Measurements from ENCODE around the gene NKAIN2.
"Not testable (repeated sequence)": the region's sequence is repeated elsewhere in the genome, so short reads cannot be mapped to it uniquely, and the experiment has no call there.

The NKAIN2 gene

GRCh38 chr6:124223611-124224345, 420.1 kb downstream of the NKAIN2 start:
- TF ChIP-seq CTCF (IDR thresholded peaks at IDR 0.05) (no peak), ZFX (IDR thresholded peaks at IDR 0.05; ENCODE audit: borderline replicate concordance) (no peak)
- H3K27ac ChIP-seq = no peak overlapping the region

GRCh38 chr6:124226396-124226795, 422.7 kb downstream of the NKAIN2 start:
- no peak overlapping the region for H3K27ac ChIP-seq

GRCh38 chr6:124233221-124233620, 429.6 kb downstream of the NKAIN2 start:
- H3K27ac ChIP-seq = no peak overlapping the region
- TF ChIP-seq ZFX (IDR thresholded peaks at IDR 0.05; ENCODE audit: borderline replicate concordance) (no peak), CTCF (IDR thresholded peaks at IDR 0.05) (no peak)

More at GRCh38 chr6:124226396-124226795, 422.7 kb downstream of the NKAIN2 start:
- no peak for TF ChIP-seq ZFX (IDR thresholded peaks at IDR 0.05; ENCODE audit: borderline replicate concordance)
- no peak for TF ChIP-seq CTCF (IDR thresholded peaks at IDR 0.05)

- TF ChIP-seq CTCF (IDR thresholded peaks at IDR 0.05) (no peak), ZFX (IDR thresholded peaks at IDR 0.05; ENCODE audit: borderline replicate concordance) (no peak)
- no peak overlapping the region for H3K27ac ChIP-seq
Observed at GRCh38 chr6:124234801-124235200, 431.1 kb downstream of the NKAIN2 start.

GRCh38 chr6:124237911-124238310, 434.2 kb downstream of the NKAIN2 start:
- TF ChIP-seq ZFX (IDR thresholded peaks at IDR 0.05; ENCODE audit: borderline replicate concordance) = no peak
- no peak overlapping the region for H3K27ac ChIP-seq

- H3K27ac ChIP-seq = not testable (repeated sequence)
Observed at GRCh38 chr6:124238408-124238807, 434.7 kb downstream of the NKAIN2 start.

- TF ChIP-seq ZFX (IDR thresholded peaks at IDR 0.05; ENCODE audit: borderline replicate concordance) (no peak), CTCF (IDR thresholded peaks at IDR 0.05) (no peak)
- no peak overlapping the region for H3K27ac ChIP-seq
Observed at GRCh38 chr6:124254941-124255685, 451.4 kb downstream of the NKAIN2 start.

- no peak for TF ChIP-seq ZFX (IDR thresholded peaks at IDR 0.05; ENCODE audit: borderline replicate concordance)
- TF ChIP-seq CTCF (IDR thresholded peaks at IDR 0.05) = no peak
- H3K27ac ChIP-seq = no peak overlapping the region
Observed at GRCh38 chr6:124260337-124260736, 456.7 kb downstream of the NKAIN2 start.

Measured in 22Rv1 (cell line).